Stimulated activated CD4-positive, alpha-beta T cell treated with anti-CD3 and anti-CD28 coated beads, Interleukin-4, amount 100 ng/mL, for 48 hours (primary cell): Measurements from ENCODE around the gene MYO15A.

Source experiments
- DNase-seq, 2 donors: peaks; one replicate each; pipeline ENCODE4 v3.0.0-alpha.2; 2020; ENCODE audit warnings: low read depth in 2 of 2

MYO15A gene

DNA sequence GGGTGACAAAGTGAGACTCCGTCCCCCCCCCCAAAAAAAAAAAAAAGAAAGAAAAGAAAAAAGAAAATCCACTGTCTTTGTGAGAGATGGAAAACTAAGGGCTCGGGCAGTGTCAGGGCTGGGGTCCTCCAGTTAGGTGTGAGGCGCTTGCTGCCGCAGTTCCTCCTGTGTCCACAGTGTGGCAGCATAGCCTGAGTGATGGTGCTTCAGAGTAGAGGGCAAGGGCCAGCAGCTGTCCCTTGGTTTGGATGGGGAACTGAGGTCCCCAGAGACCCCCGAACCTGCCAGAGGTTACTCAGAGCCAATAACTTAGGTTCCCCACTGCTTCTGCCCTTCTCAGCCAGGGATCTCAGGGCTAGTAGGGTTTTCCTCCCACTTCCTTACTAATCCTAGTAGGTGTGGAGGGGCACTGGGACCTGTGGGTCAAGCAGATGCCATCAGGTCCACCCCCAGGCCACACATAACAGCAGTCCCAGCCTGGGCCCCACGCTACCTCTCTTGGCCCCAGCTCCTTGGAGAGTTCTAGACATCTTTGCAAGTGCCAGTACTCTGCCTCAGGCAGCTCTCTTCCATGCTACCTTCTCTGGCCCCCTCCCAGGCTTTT is 109.0 kb downstream of the MYO15A start:
- DNase-seq: peak; percentile 66 to 74

DNA sequence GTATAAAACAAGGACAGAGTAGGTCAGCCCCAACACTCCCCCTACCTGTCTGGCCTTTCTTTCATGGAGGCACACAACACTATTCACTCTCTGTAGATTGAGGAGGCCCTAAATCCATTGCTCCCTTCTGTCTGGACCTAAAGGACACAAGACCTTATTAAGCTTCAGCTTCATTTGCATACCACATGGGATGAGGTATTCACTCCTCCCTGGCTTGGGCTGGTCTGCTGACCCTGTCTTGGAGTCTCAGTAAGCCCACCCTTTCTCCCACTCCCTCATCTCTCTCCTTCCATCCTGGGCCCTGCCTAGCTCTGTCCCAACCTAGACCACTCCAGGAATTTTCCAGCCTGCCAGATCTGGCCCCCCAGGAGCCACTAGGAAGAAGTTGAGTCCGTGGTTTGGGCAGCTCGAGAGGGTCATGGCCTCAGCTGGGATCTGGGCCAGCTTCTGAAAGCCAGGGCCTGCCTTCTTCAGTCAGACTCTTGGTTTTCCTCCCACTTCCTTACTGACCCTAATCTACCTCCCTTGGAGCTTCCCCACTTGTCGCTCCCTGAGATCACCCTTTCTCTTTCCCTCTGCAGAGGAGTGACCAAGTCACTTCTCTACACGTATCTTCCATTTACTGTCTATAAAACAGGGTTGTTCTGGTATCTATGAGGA is 110.3 kb downstream of the MYO15A start:
- no peak for DNase-seq

DNA sequence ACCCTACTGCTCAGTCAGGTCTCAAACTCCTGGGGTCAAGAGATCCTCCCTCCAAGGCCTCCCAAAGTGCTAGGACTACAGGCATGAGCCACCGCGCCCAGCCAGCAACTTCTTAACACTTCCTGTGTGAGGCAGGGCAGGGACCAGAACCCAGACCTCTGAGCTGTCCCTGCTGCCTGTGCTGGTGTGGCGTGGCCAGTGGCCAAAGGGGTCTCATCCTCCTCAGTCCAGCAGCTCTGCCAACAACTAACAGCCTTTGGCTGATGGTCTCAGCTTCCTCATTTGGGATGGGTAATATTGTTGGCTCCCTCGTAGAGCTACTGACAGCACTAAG is 115.5 kb downstream of the MYO15A start:
- DNase-seq: no peak

DNA sequence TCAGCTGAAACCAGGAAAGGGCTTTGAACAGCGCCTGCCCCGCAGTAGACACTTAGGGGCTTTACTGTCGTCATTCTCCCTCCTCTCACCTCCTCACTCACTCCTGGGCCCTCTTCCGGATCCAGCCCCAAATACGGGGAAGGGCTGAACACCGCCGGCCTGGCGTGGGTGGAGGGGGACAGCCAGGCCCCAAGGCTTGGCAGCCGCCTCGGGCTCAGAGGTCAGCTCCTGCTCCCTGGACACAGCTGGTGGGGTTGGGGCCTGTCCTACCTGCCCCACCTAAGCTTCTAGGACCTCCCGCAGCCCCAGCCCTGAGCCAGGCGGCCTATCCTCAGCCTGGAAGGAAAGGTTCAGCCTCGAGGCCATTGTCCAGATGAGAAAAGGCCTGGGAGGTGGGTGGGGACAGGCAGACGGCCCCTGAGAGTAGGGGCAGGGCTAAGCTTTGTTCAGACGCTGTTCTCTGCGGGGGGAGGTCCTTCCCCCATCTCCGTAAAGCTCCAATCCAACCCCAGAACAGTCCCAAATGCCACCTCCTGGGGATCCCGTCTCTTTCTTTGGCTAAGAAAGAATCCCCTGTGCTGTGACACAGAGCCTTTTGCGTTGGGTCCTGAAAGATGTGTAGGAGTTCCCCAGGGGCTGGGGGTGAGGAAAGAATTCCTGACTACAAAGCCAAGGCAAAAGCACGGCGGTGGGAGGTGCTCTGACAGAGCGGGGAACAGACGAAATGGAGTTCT is 116.0 kb downstream of the MYO15A start:
- no peak for DNase-seq

DNA sequence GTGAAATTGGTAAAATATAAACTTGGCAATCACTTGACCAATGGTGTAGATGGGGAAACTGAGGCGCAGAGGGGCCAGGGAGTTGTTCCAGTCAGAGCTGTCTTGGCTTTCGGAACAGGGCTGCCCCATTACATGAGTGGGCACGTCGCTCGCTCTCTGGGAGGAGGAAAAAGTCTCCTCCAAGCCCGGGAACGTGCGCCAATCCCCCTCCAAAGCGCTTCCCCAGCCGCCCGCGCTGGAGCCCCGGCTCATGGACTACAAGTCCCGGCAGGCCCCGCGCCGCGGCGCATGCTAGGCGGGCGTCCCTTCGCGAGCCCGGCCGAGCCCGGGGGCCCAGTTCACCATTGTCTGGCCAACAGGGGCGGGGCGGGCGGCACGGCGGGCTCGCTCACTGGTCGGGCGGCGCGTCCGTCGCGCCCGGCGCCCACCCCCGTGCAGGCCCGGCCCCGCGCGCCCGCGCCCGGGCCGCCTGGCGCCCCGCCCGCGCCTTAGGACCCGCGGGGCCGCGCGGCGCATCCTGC is 116.6 kb downstream of the MYO15A start, which contains the start of gene LLGL1:
Gene LLGL1, plus strand, starts transcription at position 515 of the 521 bp plus-strand sequence. CDS start 48 bp downstream, outside the sequence.
- DNase-seq: peak; percentile 96 to 97

DNA sequence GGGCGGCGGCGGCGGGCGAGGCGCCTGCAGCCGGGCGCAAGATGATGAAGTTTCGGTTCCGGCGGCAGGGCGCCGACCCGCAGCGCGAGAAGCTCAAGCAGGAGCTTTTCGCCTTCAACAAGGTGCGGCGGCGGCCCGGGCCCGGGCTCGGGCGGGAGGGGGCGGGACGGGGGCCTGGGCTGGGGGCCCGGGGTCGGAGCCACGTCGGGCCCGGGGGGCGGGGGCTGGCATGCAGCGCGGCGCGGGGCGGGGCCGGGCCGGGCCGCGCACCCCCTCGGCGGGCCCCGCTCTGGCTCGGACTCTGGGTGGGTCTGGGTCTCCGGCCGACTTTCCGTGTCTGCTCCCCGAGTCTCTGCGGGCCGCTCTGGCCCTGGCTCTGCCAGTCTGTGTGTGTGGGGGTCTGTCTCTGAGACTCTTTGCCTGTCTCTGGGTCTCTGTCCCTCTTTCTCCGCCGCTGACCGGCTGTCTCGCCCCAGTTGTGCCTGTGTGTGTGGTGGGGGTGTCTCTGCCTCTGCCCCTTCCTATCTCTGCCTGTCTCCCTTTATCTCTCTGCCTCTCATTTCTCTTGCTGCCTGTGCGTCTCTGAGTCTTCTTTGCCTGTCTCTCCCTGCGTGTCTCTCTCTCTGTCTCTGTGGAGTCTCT is 117.2 kb downstream of the MYO15A start:
- DNase-seq: no peak

DNA sequence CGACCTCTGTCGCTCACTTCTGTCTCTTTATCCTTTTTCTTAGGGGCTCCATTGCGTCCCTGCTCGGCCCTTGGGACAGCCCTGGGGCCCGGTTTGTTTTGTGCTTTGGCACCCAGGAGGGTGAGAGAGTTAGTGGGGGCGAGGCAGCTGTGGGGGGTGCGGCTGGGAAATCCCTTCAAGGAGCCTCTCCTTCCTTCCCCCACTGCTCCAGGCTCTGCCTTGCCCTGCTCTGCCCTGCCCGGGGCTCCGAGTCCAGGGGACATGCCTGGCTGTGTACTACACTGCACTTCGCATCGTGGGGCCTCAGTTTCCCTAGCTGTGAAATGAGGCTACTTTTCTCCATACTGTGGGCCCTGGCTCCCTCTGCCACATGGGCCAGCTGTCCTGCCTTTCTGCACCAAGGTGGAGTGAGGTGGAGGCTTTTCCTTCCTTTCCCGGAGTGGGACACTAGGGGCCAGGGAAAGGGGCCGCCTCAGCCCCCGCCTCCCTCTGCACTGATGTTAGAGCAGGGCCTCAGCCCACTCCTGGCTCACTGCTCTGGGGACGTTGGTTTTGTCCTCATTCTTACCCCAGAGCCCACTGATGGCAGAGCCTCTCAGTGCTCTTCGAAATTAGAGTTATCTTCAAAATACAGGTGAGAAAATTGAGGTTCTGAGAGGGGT is 117.9 kb downstream of the MYO15A start:
- DNase-seq: no peak

DNA sequence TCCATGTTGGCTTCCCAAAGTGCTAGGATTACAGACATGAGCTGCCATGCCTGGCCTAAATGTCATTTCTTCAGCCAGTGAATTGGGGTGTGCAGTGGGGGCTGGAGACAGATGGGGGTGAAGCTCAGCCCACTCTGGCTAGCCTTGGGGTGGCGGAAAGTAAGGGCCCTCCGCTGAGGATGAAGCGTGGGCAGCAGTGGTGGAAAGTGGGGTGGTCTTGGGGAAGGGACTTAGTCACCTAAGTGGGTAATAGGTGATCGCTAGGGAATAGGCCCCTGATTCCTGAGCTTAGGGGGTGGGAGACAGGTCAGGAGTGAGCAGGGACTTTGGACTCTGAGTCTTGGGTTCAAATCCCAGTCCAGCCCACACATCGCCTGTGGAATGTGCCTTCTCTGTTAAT is 119.1 kb downstream of the MYO15A start:
- DNase-seq: no peak

DNA sequence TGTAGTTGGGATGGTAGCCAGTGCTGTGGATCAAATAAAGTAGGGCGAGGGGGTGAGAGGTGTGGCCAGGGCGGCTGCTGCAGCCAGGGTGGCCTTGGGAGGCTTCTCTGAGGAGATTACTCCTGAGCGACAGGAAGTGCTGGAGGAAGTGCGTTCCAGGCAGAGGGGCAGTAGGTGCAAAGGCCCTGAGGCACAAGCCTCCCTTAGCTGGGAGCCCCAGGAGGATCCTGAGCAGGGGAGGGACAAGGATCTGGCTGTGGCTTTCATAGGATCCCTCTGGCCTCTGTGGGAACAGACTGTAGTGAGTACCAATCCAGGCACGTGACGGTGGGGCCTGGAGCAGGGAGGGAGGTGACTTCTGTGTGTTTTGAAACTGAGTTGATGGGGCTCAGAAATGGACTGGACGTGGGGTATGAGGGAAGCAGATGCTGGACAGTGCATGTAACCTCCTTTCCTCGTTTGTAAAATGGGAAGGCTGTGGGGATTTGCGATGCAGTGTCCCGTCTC is 119.7 kb downstream of the MYO15A start:
- no peak for DNase-seq

DNA sequence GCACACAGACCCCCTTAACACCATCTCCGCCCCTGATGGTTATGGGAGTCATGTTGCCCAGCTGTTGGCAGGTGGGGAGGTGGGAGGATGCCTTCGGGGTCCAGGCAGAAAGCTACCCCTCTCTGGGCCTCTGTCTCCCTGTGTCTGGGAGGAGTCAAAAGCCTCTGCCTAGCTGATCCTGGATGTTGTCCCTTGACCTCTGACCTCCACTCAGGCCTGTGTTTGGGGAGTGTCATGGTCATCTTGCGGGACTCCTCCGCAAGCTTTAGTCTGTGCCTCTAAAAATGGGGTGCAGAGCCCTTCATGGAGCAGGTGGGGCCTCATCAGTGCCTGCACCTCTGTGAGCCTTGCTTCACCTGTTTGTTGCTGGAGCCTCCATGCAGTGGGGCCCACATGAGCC is 120.7 kb downstream of the MYO15A start:
- DNase-seq: no peak
